Duodenal mucosa (tissue), 2 donors: ENCODE results near the gene RASL10A.
"Not testable (repeated sequence)": the region's sequence is repeated elsewhere in the genome, so short reads cannot be mapped to it uniquely, and the experiment has no call there.

Experiments
- H3K27ac ChIP-seq: one replicate; pipeline ENCODE4 v1.7.0; 2013; ENCODE audit warnings: low read depth, low read length
- H3K27me3 ChIP-seq, 2 donors: one replicate each; pipeline ENCODE4 v1.7.0; 2013; ENCODE audit warnings: low read length in 2 of 2, control low read depth in 1 of 2; ENCODE audit not compliant: insufficient read depth in 2 of 2, control insufficient read depth in 1 of 2
- H3K36me3 ChIP-seq, 2 donors: one replicate each; pipeline ENCODE4 v1.7.0; 2013; ENCODE audit warnings: low read length in 2 of 2, control low read depth in 1 of 2; ENCODE audit not compliant: insufficient read depth in 2 of 2, control insufficient read depth in 1 of 2
- H3K4me1 ChIP-seq, 2 donors: one replicate each; pipeline ENCODE4 v1.7.0; 2013; ENCODE audit warnings: low read length in 2 of 2, control low read depth in 1 of 2; ENCODE audit not compliant: insufficient read depth in 2 of 2, control insufficient read depth in 1 of 2
- H3K4me3 ChIP-seq, 2 donors: one replicate each; pipeline ENCODE4 v1.7.0; 2013; ENCODE audit warnings: low read length in 2 of 2, low read depth in 1 of 2
- H3K9ac ChIP-seq, 2 donors: one replicate each; pipeline ENCODE4 v1.7.0; 2013; ENCODE audit warnings: low read length in 2 of 2, low read depth in 1 of 2
- H3K9me3 ChIP-seq, 2 donors: one replicate each; pipeline ENCODE4 v1.7.0; 2013; ENCODE audit warnings: low read length in 2 of 2, control low read depth in 1 of 2; ENCODE audit not compliant: control insufficient read depth in 1 of 2

Gene RASL10A

DNA sequence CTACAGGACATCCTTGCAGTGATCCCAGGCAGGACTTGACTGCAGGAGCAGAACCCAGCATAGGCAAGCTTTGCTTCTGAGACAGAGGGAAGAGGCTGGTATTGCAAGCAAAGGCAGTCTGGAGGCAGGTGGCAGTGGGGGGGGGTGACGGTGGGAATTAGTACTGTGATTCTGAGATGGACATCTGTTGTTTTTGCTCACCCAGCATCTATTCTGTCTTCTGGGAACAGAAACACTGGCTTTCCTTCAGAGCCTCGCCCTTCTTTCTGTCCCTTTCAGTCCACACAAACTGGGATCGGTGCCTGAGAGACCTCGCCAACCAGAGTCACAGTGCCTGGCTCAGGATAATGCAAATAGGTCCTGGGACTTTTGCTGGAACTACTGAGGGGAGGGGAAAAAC is 31.2 kb upstream of the RASL10A start:
- no peak overlapping the region for H3K27ac ChIP-seq
- H3K4me1 ChIP-seq, result peaks cover 6 to 11% of the 10 kb centered on the region in 2 donors
- no peak overlapping the region for H3K4me3 ChIP-seq
- H3K9me3 ChIP-seq, result no peaks in the 10 kb centered on the region
- no peak overlapping the region for H3K9ac ChIP-seq
- H3K36me3 ChIP-seq, result peaks cover 74 to 91% of the 10 kb centered on the region in 2 donors
- H3K27me3 ChIP-seq, result no peaks in the 10 kb centered on the region

DNA sequence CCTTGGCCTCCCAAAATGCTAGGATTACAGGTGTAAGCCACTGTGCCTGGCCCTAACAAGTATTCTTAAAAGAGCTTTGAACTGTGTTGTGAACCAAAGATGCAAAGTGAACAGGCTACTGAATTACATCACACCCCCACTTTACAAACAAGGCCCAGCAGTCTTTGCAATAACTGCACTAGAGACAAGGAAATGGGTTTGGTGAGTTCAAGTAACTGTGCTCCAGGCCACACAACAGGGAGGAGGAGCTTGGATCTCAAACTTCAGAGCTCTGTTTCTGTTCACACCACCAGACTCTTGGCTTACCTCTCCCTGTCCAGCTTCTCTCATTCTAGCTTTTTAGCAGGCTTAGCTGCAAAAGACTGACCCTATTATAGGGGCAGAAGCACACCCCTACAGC is 30.4 kb upstream of the RASL10A start:
- Histone ChIP-seq H3K4me3 (no peak overlapping the region), H3K9me3 (no peaks in the 10 kb centered on the region), H3K36me3 (peaks cover 74 to 91% of the 10 kb centered on the region in 2 donors), H3K27me3 (no peaks in the 10 kb centered on the region), H3K4me1 (peaks cover under 1 to 5% of the 10 kb centered on the region in 2 donors), H3K9ac (no peak overlapping the region), H3K27ac (no peak overlapping the region)

DNA sequence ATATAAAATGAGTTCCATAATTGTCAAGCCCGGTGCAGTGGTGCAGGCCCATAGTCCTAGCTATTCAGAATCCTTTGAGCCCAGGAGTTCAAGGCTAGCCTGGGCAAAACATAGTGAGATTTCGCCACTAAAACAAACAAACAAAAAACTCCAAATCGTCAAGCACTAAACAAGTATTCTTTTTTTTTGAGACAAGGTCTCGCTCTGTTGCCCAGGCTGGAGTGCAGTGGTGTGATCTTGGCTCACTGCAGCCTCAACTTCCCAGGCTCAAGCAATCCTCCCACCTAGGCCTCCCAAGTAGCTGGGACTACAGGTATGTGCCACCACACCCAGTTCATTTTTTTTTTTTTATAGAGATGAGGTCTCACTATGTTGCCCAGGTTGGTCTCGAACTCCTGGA is 29.4 kb upstream of the RASL10A start:
- not testable (repeated sequence) for H3K4me3 ChIP-seq, H3K27me3 ChIP-seq, H3K9me3 ChIP-seq, H3K4me1 ChIP-seq, H3K9ac ChIP-seq, H3K27ac ChIP-seq
- peaks cover 76 to 91% of the 10 kb centered on the region in 2 donors for H3K36me3 ChIP-seq

DNA sequence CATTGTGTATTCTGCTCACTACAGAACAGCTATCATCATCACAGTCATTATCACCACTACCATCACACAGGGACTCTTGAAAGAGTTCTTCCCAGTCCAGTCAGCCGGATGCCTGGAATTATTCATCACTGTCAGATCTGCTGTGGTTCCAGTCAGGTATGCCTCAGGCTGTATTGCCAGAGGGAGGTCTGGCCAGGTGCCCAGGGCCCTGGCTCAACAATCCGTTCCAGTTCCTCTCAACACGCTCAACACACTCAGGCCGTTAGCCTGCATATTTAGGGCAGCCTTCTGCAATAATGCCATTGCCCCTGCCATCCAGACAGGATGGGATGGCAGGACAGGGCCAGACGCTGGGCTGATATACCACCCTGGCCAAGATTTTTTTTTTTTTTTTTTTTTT is 28.6 kb upstream of the RASL10A start:
- H3K9ac ChIP-seq, result no peak overlapping the region

DNA sequence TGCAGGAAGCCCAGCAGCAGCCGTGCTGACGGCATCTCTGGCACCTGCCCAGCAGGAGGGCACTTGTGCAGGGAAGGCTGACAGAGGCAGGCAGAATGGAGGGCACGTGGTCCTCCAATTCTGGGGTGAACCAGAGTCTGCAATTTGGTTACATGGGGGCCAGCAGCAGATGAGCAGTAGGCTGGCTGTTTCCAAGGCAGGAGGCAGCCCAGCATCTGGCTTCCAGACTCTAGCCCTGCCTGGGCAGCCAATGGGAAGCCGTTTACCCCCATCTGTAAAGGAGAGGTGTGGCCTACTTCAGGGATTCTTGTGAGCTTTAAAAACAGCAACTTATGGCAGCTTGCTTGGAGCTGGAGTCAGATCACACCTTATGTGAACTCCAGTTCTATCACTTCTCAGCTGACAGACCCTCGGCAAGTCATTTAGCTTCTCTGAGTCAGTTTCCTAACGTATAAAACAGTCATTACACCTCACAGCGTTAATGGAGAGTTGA is 27.9 kb upstream of the RASL10A start:
- no peaks in the 10 kb centered on the region for H3K4me1 ChIP-seq
- peaks cover 71 to 91% of the 10 kb centered on the region in 2 donors for H3K36me3 ChIP-seq
- no peaks in the 10 kb centered on the region for H3K27me3 ChIP-seq
- H3K9me3 ChIP-seq, result no peaks in the 10 kb centered on the region
- no peak overlapping the region for H3K9ac ChIP-seq
- no peak overlapping the region for H3K4me3 ChIP-seq
- H3K27ac ChIP-seq, result no peak overlapping the region

More for the DNA sequence above, 28.6 kb upstream of the RASL10A start:
- Histone ChIP-seq H3K4me3 (no peak overlapping the region), H3K9me3 (no peaks in the 10 kb centered on the region), H3K27ac (no peak overlapping the region), H3K36me3 (peaks cover 73 to 91% of the 10 kb centered on the region in 2 donors), H3K4me1 (no peaks in the 10 kb centered on the region), H3K27me3 (no peaks in the 10 kb centered on the region)

DNA sequence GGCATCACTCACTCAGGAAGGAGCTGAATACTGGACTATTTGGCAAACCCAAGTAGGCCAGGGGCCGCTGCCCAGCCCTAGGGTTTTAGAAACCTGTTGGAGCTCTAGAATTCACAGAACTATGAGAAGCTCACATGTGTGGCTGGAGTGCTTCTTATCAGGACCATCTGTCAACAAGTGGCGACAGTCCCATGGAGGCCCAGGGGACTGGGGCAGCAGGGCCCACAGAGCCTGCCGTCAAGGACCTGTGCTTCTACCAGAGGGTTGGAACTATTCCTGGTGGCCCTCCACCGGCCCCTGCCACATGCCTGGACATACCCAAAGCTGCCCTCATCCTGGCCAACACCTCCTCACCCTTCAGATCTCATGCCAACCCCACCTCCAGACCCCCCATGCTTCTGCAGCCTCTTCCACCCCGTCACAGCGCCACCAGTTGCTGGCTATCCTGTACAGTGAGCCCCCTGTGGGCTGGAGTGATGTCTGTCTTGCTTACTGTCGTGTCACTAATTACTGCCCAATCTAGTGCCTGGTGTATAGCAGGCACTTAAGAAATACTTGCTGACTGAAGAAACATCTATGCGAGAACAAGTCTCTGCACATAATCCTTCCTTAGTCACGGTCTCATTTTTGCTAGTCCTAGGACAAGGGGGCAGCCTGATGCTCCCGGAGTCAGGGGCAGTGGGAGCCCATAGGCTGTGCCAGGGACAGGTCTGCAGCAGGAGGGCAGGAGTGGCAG is 27.2 kb upstream of the RASL10A start:
- Histone ChIP-seq H3K4me3 (no peak overlapping the region), H3K4me1 (no peaks in the 10 kb centered on the region), H3K36me3 (peaks cover 72 to 91% of the 10 kb centered on the region in 2 donors), H3K27ac (no peak overlapping the region), H3K27me3 (no peaks in the 10 kb centered on the region), H3K9ac (no peak overlapping the region), H3K9me3 (no peaks in the 10 kb centered on the region)

DNA sequence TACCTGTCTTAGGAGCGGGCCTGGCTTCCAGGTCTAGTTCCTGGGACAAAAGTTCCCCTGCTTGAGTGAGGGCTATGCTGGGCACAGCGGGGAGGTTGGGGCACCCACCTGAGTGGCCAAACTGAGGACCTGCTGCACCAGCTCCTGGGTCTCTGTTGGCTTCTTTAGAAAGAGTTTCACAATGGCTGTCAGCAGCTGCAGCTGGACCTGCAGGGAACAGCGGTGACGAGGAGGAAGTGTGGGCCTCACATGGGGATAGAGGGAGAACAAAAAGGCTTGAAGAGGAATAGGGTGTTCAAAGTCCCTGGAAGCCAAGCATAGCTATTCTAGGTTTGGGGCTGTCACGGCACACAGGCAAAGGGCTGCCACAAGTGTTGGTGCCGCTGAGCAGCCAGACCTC is 26.7 kb upstream of the RASL10A start:
- Histone ChIP-seq H3K4me3 (no peak overlapping the region), H3K27ac (no peak overlapping the region), H3K9me3 (no peaks in the 10 kb centered on the region), H3K27me3 (no peaks in the 10 kb centered on the region), H3K4me1 (no peaks in the 10 kb centered on the region), H3K36me3 (peaks cover 69 to 91% of the 10 kb centered on the region in 2 donors), H3K9ac (no peak overlapping the region)

DNA sequence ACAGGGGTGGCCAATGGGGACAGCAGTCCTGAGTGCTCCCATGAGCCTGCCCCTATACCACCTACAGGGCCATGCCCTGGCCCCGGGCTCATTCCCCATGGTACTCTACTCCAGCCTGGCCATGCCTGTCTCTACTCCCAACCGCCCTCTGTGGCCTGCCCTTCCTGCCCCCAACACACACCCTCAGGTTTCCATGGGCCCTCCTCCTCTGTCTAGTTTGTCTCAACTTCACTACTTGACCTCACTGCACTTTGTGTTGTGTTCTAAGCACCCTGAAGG is 26.3 kb upstream of the RASL10A start:
- no peaks in the 10 kb centered on the region for H3K4me1 ChIP-seq
- no peaks in the 10 kb centered on the region for H3K27me3 ChIP-seq
- no peaks in the 10 kb centered on the region for H3K9me3 ChIP-seq
- no peak overlapping the region for H3K9ac ChIP-seq
- no peak overlapping the region for H3K4me3 ChIP-seq
- H3K27ac ChIP-seq, result no peak overlapping the region
- peaks cover 68 to 91% of the 10 kb centered on the region in 2 donors for H3K36me3 ChIP-seq

DNA sequence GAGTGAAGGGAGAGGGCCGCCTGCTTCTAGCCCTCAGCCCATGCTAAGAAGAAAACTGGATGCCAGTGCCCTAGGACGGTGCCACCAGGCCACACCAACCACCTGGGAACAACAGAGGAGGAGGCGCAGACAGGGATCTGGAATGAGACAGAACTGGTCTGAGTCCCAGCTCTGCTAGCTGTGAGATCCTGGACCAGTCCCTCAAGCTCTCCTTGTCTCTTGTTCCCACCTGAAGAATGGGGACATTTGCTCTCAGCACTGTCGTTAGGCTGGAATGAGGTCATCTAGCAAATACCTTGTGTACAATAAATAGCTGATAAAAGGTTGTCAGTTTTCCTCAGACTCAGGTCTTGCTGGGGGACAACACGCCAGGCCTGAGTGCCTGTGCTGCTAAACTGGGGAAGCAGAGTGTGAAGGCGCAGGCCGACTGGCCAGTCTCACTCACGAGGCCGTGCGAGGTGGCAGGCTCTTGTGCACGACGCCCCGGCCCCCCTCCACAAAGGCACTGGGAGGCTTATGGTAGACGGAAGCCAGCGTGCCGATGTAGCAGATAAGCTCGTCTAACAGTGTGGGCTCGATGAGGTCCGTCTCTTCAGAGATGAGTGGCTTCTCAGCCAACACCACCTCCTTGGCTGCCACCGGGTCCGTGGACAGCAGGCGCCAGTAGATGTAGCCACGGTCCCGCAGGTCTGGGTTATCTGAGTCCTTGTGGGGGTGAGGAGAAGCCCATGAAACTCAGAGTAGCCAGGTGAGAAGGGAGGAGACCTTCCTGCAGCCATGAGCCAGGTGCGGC is 25.8 kb upstream of the RASL10A start:
- H3K9me3 ChIP-seq, result no peaks in the 10 kb centered on the region
- H3K27ac ChIP-seq, result no peak overlapping the region
- no peak overlapping the region for H3K9ac ChIP-seq
- no peaks in the 10 kb centered on the region for H3K4me1 ChIP-seq
- no peak overlapping the region for H3K4me3 ChIP-seq
- H3K36me3 ChIP-seq, result peaks cover 65 to 91% of the 10 kb centered on the region in 2 donors
- no peaks in the 10 kb centered on the region for H3K27me3 ChIP-seq

DNA sequence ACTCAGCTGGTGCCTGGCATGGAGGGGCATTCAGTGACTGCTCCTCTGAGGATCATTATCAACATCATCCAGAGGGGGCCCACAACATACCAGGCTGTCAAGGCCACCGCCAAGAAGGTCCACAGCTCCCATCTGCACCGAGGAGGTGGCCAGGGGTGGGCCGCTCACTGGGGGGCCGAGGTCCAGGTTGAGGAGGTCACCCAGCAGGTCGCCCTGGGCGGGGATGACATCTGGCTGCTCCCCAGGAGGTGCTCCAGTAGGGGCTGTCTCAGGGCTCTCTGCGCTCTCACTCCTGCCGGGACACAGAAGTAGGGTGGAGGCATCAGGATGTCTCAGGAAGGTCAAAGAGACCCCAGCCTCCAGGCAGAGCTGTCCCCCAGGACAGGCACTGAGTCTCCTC is 25.1 kb upstream of the RASL10A start:
- Histone ChIP-seq H3K36me3 (peaks cover 66 to 91% of the 10 kb centered on the region in 2 donors), H3K4me1 (no peaks in the 10 kb centered on the region), H3K27me3 (no peaks in the 10 kb centered on the region), H3K27ac (no peak overlapping the region), H3K4me3 (no peak overlapping the region), H3K9ac (no peak overlapping the region), H3K9me3 (no peaks in the 10 kb centered on the region)
